Measurements from ENCODE around the gene PHACTR1.

Gene PHACTR1

DNA sequence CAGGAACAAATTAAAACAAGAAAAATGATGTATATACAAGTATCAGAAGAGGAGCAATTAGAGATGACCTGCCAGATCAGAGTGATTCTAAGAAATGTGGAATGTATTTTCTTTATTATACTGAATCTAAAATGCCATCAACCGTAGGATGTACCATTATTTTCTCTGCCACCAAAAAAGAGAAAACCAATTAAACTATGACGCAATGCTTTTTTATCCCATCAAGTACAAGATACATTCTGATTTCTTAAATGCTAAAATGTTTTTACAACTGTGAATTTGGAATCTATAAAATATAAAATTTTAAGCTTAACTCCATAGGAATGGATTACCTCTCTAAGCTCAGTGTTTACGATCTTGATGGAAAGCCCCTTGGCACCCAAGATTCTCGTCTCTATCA lies 85.9 kb downstream of the PHACTR1 start:
- TF ChIP-seq, protein P1, sequence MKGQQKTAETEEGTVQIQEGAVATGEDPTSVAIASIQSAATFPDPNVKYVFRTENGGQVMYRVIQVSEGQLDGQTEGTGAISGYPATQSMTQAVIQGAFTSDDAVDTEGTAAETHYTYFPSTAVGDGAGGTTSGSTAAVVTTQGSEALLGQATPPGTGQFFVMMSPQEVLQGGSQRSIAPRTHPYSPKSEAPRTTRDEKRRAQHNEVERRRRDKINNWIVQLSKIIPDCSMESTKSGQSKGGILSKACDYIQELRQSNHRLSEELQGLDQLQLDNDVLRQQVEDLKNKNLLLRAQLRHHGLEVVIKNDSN (IDR thresholded peaks at IDR 0.05) = no peak
- TF ChIP-seq RAD21 (IDR thresholded peaks at IDR 0.05; ENCODE audit: low read depth) (no peak), TCF12 (IDR thresholded peaks at IDR 0.05; ENCODE audit: low read depth) (no peak), EGR1 (IDR thresholded peaks at IDR 0.05) (no peak), YY1 (IDR thresholded peaks at IDR 0.05; ENCODE audit: low read depth) (no peak), TAF1 (IDR thresholded peaks at IDR 0.05; ENCODE audit: low read depth) (no peak), TEAD4 (IDR thresholded peaks at IDR 0.05) (no peak), ZBTB7A (IDR thresholded peaks at IDR 0.05; ENCODE audit: low read depth) (no peak), FOXM1 (IDR thresholded peaks at IDR 0.05; ENCODE audit: borderline replicate concordance, low read depth) (no peak), CEBPB (IDR thresholded peaks at IDR 0.05) (no peak), EP300 (IDR thresholded peaks at IDR 0.05; ENCODE audit: borderline replicate concordance) (no peak), CREB1 (IDR thresholded peaks at IDR 0.05; ENCODE audit: low read depth) (no peak), NFIC (IDR thresholded peaks at IDR 0.05) (no peak)
- TF ChIP-seq, protein P2, sequence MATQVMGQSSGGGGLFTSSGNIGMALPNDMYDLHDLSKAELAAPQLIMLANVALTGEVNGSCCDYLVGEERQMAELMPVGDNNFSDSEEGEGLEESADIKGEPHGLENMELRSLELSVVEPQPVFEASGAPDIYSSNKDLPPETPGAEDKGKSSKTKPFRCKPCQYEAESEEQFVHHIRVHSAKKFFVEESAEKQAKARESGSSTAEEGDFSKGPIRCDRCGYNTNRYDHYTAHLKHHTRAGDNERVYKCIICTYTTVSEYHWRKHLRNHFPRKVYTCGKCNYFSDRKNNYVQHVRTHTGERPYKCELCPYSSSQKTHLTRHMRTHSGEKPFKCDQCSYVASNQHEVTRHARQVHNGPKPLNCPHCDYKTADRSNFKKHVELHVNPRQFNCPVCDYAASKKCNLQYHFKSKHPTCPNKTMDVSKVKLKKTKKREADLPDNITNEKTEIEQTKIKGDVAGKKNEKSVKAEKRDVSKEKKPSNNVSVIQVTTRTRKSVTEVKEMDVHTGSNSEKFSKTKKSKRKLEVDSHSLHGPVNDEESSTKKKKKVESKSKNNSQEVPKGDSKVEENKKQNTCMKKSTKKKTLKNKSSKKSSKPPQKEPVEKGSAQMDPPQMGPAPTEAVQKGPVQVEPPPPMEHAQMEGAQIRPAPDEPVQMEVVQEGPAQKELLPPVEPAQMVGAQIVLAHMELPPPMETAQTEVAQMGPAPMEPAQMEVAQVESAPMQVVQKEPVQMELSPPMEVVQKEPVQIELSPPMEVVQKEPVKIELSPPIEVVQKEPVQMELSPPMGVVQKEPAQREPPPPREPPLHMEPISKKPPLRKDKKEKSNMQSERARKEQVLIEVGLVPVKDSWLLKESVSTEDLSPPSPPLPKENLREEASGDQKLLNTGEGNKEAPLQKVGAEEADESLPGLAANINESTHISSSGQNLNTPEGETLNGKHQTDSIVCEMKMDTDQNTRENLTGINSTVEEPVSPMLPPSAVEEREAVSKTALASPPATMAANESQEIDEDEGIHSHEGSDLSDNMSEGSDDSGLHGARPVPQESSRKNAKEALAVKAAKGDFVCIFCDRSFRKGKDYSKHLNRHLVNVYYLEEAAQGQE (IDR thresholded peaks at IDR 0.05; ENCODE audit: low read depth) = no peak
- TF ChIP-seq, protein P3, sequence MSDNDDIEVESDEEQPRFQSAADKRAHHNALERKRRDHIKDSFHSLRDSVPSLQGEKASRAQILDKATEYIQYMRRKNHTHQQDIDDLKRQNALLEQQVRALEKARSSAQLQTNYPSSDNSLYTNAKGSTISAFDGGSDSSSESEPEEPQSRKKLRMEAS (IDR thresholded peaks at IDR 0.05) = no peak

DNA sequence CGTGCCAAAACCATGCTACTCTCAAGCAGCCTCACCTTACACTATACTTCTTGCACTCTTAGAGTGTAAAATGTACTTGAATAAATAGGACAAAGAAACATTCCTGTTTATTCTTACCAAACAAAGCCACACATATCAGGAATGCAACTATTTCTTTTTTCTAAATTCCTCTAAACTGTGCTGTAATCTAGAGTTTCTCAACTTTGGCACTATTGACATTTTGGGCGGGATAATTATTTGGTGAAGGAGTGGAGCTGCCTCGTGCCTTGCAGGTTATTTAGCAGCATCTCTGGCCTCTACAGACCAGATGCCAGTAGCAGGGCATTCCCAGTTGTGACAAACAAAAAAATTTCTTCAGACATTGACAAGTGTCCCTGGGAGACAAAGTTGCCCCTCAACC lies 86.9 kb downstream of the PHACTR1 start:
- TF ChIP-seq, protein P3 (IDR thresholded peaks at IDR 0.05) = no peak
- TF ChIP-seq CREB1 (IDR thresholded peaks at IDR 0.05; ENCODE audit: low read depth) = no peak
- TF ChIP-seq TEAD4 (IDR thresholded peaks at IDR 0.05) = no peak
- TF ChIP-seq, protein P2 (IDR thresholded peaks at IDR 0.05; ENCODE audit: low read depth) = no peak
- no peak for TF ChIP-seq EP300 (IDR thresholded peaks at IDR 0.05; ENCODE audit: borderline replicate concordance)
- TF ChIP-seq TAF1 (IDR thresholded peaks at IDR 0.05; ENCODE audit: low read depth) = no peak
- no peak for TF ChIP-seq CEBPB (IDR thresholded peaks at IDR 0.05)
- TF ChIP-seq FOXM1 (IDR thresholded peaks at IDR 0.05; ENCODE audit: borderline replicate concordance, low read depth) = no peak
- TF ChIP-seq NFIC (IDR thresholded peaks at IDR 0.05) = no peak

DNA sequence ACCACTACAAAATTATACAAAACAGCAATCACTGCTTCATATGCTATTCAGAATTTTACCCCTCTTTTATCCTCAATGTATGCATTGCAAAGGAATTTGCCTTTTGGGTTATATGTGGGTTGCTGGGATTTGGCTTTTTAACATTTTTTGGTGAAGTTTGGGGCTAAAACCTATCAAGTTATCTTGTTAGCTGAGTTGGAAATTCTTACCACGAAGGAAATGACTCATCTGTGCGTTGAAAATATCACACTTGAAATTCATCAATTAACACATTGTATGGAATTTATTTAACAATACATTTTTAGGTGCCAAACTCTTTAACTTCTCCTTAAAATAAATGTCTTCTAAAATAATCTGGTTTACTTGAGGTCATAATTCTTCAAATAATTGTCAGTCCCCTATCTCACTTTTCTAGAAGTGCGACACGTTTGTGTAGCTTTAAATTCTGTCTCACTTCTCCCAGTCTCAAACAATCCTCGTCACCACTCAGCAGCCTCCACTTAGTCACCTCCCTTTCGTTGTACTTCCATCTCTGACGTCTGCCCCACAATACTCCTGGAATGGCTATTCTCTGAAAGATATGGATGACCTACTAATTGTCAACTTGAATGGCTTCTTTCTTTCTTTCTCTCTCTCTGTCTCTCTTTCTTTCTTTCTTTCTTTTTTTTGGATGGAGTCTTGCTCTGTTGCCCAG lies 88.5 kb downstream of the PHACTR1 start:
- TF ChIP-seq RAD21 (IDR thresholded peaks at IDR 0.05; ENCODE audit: low read depth) (no peak), EP300 (IDR thresholded peaks at IDR 0.05; ENCODE audit: borderline replicate concordance) (no peak), EGR1 (IDR thresholded peaks at IDR 0.05) (no peak)
- TF ChIP-seq, protein P2 (IDR thresholded peaks at IDR 0.05; ENCODE audit: low read depth) = no peak

DNA sequence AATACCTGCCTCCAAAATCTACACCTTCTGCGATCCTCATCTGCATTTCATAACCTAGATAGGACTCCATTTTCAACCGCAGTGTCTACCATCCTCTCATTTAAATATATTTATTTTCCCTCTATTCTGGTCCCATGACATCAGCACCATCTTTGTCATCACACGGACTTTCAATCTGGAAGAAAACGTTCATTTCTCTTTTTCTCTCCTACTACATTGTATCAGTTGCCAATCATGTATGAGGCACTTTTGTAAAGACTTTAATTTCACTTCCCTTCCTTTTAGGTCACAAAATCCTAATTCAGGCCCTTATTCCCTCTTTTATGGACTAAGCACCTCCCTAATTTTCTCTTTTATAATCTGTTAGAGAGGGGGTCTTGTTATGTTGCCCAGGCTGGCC lies 89.6 kb downstream of the PHACTR1 start:
- no peak for TF ChIP-seq TAF1 (IDR thresholded peaks at IDR 0.05; ENCODE audit: low read depth)
- no peak for TF ChIP-seq EP300 (IDR thresholded peaks at IDR 0.05; ENCODE audit: borderline replicate concordance)
- no peak for TF ChIP-seq CEBPB (IDR thresholded peaks at IDR 0.05)
- TF ChIP-seq FOXM1 (IDR thresholded peaks at IDR 0.05; ENCODE audit: borderline replicate concordance, low read depth) = no peak
- TF ChIP-seq, protein P1 (IDR thresholded peaks at IDR 0.05) = no peak
- no peak for TF ChIP-seq ZBTB7A (IDR thresholded peaks at IDR 0.05; ENCODE audit: low read depth)
- TF ChIP-seq CREB1 (IDR thresholded peaks at IDR 0.05; ENCODE audit: low read depth) = no peak
- TF ChIP-seq TCF12 (IDR thresholded peaks at IDR 0.05; ENCODE audit: low read depth) = no peak
- no peak for TF ChIP-seq TEAD4 (IDR thresholded peaks at IDR 0.05)
- TF ChIP-seq RAD21 (IDR thresholded peaks at IDR 0.05; ENCODE audit: low read depth) = no peak
- no peak for TF ChIP-seq NFIC (IDR thresholded peaks at IDR 0.05)
- TF ChIP-seq, protein P3 (IDR thresholded peaks at IDR 0.05) = no peak
- TF ChIP-seq, protein P2 (IDR thresholded peaks at IDR 0.05; ENCODE audit: low read depth) = no peak
- TF ChIP-seq YY1 (IDR thresholded peaks at IDR 0.05; ENCODE audit: low read depth) = no peak
- no peak for TF ChIP-seq EGR1 (IDR thresholded peaks at IDR 0.05)

Data from Ishikawa (cell line).